Measurements from ENCODE around the gene PPP1R18. TPM values are rescaled to one million over a fixed set of nuclear protein-coding genes. Genes with fewer than 3 reads are reported as not detected.

The PPP1R18 gene
- total and polyA plus RNA-seq, 9 of the 15 experiments (the other 6 are each of a cell fraction or from before 2014, with no cell fraction given) = 12.0 to 99.2 (median 42.6) TPM

DNA sequence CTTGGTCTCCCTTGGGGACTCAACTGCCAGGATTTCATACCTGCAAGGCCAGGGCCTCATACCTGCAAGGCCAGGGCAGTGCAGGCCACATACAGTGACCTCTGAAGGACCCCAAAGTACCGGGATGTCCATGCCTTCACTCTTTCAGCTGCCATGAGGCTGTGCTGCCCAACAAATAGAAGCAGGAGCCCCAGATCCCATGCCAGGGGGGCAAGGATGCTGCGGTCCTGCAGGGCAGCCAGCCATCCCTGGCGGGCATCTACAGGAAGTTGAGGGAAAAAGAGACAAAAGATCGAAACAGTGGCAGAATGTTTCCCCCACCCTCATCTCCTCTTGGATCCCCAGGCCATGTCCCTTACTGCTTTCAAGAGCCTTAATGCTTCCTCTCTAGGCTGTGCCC lies 3.5 kb upstream of the PPP1R18 start (continued):
- TF ChIP-seq, protein P1, sequence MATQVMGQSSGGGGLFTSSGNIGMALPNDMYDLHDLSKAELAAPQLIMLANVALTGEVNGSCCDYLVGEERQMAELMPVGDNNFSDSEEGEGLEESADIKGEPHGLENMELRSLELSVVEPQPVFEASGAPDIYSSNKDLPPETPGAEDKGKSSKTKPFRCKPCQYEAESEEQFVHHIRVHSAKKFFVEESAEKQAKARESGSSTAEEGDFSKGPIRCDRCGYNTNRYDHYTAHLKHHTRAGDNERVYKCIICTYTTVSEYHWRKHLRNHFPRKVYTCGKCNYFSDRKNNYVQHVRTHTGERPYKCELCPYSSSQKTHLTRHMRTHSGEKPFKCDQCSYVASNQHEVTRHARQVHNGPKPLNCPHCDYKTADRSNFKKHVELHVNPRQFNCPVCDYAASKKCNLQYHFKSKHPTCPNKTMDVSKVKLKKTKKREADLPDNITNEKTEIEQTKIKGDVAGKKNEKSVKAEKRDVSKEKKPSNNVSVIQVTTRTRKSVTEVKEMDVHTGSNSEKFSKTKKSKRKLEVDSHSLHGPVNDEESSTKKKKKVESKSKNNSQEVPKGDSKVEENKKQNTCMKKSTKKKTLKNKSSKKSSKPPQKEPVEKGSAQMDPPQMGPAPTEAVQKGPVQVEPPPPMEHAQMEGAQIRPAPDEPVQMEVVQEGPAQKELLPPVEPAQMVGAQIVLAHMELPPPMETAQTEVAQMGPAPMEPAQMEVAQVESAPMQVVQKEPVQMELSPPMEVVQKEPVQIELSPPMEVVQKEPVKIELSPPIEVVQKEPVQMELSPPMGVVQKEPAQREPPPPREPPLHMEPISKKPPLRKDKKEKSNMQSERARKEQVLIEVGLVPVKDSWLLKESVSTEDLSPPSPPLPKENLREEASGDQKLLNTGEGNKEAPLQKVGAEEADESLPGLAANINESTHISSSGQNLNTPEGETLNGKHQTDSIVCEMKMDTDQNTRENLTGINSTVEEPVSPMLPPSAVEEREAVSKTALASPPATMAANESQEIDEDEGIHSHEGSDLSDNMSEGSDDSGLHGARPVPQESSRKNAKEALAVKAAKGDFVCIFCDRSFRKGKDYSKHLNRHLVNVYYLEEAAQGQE (IDR thresholded peaks at IDR 0.05; ENCODE audit: borderline replicate concordance) = no peak
- TF ChIP-seq, protein P1 (CRISPR knock-in tag; IDR thresholded peaks at IDR 0.05; ENCODE audit: low read depth) = no peak
- TF ChIP-seq, protein P2, sequence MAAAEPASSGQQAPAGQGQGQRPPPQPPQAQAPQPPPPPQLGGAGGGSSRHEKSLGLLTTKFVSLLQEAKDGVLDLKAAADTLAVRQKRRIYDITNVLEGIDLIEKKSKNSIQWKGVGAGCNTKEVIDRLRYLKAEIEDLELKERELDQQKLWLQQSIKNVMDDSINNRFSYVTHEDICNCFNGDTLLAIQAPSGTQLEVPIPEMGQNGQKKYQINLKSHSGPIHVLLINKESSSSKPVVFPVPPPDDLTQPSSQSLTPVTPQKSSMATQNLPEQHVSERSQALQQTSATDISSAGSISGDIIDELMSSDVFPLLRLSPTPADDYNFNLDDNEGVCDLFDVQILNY (CRISPR knock-in tag; IDR thresholded peaks at IDR 0.05) = 0 out of 2 replicates have a peak, but pooled peaks have one; percentile 22
- TF ChIP-seq, protein P3, sequence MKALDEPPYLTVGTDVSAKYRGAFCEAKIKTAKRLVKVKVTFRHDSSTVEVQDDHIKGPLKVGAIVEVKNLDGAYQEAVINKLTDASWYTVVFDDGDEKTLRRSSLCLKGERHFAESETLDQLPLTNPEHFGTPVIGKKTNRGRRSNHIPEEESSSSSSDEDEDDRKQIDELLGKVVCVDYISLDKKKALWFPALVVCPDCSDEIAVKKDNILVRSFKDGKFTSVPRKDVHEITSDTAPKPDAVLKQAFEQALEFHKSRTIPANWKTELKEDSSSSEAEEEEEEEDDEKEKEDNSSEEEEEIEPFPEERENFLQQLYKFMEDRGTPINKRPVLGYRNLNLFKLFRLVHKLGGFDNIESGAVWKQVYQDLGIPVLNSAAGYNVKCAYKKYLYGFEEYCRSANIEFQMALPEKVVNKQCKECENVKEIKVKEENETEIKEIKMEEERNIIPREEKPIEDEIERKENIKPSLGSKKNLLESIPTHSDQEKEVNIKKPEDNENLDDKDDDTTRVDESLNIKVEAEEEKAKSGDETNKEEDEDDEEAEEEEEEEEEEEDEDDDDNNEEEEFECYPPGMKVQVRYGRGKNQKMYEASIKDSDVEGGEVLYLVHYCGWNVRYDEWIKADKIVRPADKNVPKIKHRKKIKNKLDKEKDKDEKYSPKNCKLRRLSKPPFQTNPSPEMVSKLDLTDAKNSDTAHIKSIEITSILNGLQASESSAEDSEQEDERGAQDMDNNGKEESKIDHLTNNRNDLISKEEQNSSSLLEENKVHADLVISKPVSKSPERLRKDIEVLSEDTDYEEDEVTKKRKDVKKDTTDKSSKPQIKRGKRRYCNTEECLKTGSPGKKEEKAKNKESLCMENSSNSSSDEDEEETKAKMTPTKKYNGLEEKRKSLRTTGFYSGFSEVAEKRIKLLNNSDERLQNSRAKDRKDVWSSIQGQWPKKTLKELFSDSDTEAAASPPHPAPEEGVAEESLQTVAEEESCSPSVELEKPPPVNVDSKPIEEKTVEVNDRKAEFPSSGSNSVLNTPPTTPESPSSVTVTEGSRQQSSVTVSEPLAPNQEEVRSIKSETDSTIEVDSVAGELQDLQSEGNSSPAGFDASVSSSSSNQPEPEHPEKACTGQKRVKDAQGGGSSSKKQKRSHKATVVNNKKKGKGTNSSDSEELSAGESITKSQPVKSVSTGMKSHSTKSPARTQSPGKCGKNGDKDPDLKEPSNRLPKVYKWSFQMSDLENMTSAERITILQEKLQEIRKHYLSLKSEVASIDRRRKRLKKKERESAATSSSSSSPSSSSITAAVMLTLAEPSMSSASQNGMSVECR (CRISPR knock-in tag; IDR thresholded peaks at IDR 0.05) = peak; percentile 42; the same call in 1 of the 2 replicates
- TF ChIP-seq, protein P4, sequence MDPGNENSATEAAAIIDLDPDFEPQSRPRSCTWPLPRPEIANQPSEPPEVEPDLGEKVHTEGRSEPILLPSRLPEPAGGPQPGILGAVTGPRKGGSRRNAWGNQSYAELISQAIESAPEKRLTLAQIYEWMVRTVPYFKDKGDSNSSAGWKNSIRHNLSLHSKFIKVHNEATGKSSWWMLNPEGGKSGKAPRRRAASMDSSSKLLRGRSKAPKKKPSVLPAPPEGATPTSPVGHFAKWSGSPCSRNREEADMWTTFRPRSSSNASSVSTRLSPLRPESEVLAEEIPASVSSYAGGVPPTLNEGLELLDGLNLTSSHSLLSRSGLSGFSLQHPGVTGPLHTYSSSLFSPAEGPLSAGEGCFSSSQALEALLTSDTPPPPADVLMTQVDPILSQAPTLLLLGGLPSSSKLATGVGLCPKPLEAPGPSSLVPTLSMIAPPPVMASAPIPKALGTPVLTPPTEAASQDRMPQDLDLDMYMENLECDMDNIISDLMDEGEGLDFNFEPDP (CRISPR knock-in tag; IDR thresholded peaks at IDR 0.05) = no peak
- TF ChIP-seq ELF2 (CRISPR knock-in tag; IDR thresholded peaks at IDR 0.05) (no peak), RUNX1 (IDR thresholded peaks at IDR 0.05; ENCODE audit: low read depth) (0 out of 2 replicates have a peak, but pooled peaks have one; percentile 25), ZNF12 (CRISPR knock-in tag; IDR thresholded peaks at IDR 0.05) (peak; percentile 23; the same call in 1 of the 2 replicates), MEF2A (IDR thresholded peaks at IDR 0.05; ENCODE audit: control insufficient read depth, low read depth, low read length) (no peak), SOX6 (IDR thresholded peaks at IDR 0.05) (no peak), SIN3B (IDR thresholded peaks at IDR 0.05; ENCODE audit: low read depth) (no peak), SMARCA5 (IDR thresholded peaks at IDR 0.05) (no peak), PURB (CRISPR knock-in tag; IDR thresholded peaks at IDR 0.05; ENCODE audit: low read depth) (no peak)
